SK-N-MC (cell line): ENCODE measurements around the gene RTN4RL1.
"Not testable (repeated sequence)": the region's sequence is repeated elsewhere in the genome, so short reads cannot be mapped to it uniquely, and the experiment has no call there.

ENCODE experiments used
- DNase-seq: peaks from one replicate; pipeline ENCODE4 v3.0.0-alpha.2; 2011; ENCODE audit warnings: low read depth, low spot score
- H3K27ac ChIP-seq: fragments of 200-600 bp; sonication (generic); 2 replicates; pipeline ENCODE4 v1.5.1; 2016; ENCODE audit warnings: mixed run types
- H3K36me3 ChIP-seq: fragments of 200-600 bp; sonication (generic); 2 replicates; pipeline ENCODE4 v1.6.1; 2017; ENCODE audit warnings: antibody characterized with exemption, low read length, mixed read lengths; ENCODE audit not compliant: insufficient read depth
- H3K4me3 ChIP-seq: fragments of 200-600 bp; sonication (generic); 2 replicates; pipeline ENCODE4 v1.5.1; 2016
- H3K9ac ChIP-seq: fragments of 200-600 bp; sonication (generic); 2 replicates; pipeline ENCODE4 v1.8.0; 2017; ENCODE audit warnings: mixed run types, mixed read lengths; ENCODE audit not compliant: insufficient read length
- H3K9me3 ChIP-seq: fragments of 200-600 bp; sonication (generic); 2 replicates; pipeline ENCODE4 v1.6.1; 2017; ENCODE audit warnings: low read depth, mild to moderate bottlenecking, antibody characterized with exemption, low read length, moderate library complexity, mixed read lengths
- EZH2 ChIP-seq: fragments of 200-600 bp; sonication (generic); IDR thresholded peaks from one replicate; pipeline ENCODE4 v1.6.1; 2017; ENCODE audit warnings: antibody characterized with exemption
- FOXP2 ChIP-seq: optimal IDR thresholded peaks from 2 replicates; pipeline ENCODE3; 2011; ENCODE audit warnings: mild to moderate bottlenecking, moderate library complexity; ENCODE audit not compliant: insufficient read depth; ENCODE audit errors: extremely low read length, control extremely low read depth
- POLR2AphosphoS5 ChIP-seq: IDR thresholded peaks from 2 replicates; pipeline ENCODE4 v1.6.1; 2012; ENCODE audit warnings: mild to moderate bottlenecking, low read depth, low read length, borderline replicate concordance

RTN4RL1 gene

GRCh38 chr17:1904273-1905182, 120.6 kb downstream of the RTN4RL1 start:
- Histone ChIP-seq H3K9me3 (no peaks in the 10 kb centered on the region), H3K9ac (no peak overlapping the region), H3K36me3 (no peaks in the 10 kb centered on the region; the same call in 1 of the 2 replicates), H3K4me3 (no peak overlapping the region), H3K27ac (no peak overlapping the region)
- DNase-seq, result no peak
- TF ChIP-seq EZH2, result no peak
- no peak for TF ChIP-seq FOXP2
- TF ChIP-seq POLR2AphosphoS5, result no peak

GRCh38 chr17:1899403-1900000, 125.6 kb downstream of the RTN4RL1 start:
- TF ChIP-seq FOXP2 (no peak), EZH2 (no peak), POLR2AphosphoS5 (no peak)
- peaks cover 38% of the 10 kb centered on the region for H3K36me3 ChIP-seq
- no peak overlapping the region for H3K9ac ChIP-seq
- H3K27ac ChIP-seq, result no peak overlapping the region
- H3K9me3 ChIP-seq, result no peaks in the 10 kb centered on the region
- H3K4me3 ChIP-seq, result no peak overlapping the region
- no peak for DNase-seq

DNA sequence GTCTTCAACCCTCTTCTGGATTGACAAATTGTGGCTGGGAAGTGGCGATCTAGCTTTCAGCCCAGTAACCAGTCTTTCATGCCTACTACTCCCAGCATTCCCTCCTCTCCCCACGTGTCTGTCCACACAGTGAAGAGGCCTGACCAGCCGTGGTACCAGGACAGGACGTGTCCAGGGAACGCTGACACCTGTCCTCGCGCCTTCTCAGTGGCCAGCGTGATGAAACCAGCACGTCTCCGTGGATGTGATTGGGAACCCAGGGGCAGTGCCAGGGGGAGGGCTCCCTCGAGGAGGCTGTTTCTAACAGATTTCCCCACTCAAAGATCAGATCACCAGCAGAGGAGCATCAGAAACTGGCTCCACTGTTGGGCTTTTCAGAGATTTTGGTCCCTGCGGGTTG, 126.3 kb downstream of the RTN4RL1 start:
- H3K9ac ChIP-seq, result no peak overlapping the region
- H3K9me3 ChIP-seq, result no peaks in the 10 kb centered on the region
- TF ChIP-seq EZH2, result no peak
- no peak for TF ChIP-seq POLR2AphosphoS5
- no peak for TF ChIP-seq FOXP2
- H3K27ac ChIP-seq, result no peak overlapping the region
- no peak for DNase-seq
- no peak overlapping the region for H3K4me3 ChIP-seq
- peaks cover 45% of the 10 kb centered on the region for H3K36me3 ChIP-seq

GRCh38 chr17:1898332-1898731, 126.8 kb downstream of the RTN4RL1 start:
- Histone ChIP-seq H3K9ac (no peak overlapping the region), H3K4me3 (no peak overlapping the region), H3K36me3 (peaks cover 50% of the 10 kb centered on the region), H3K9me3 (no peaks in the 10 kb centered on the region), H3K27ac (no peak overlapping the region)
- DNase-seq, result no peak
- no peak for TF ChIP-seq FOXP2
- no peak for TF ChIP-seq EZH2
- no peak for TF ChIP-seq POLR2AphosphoS5

DNA sequence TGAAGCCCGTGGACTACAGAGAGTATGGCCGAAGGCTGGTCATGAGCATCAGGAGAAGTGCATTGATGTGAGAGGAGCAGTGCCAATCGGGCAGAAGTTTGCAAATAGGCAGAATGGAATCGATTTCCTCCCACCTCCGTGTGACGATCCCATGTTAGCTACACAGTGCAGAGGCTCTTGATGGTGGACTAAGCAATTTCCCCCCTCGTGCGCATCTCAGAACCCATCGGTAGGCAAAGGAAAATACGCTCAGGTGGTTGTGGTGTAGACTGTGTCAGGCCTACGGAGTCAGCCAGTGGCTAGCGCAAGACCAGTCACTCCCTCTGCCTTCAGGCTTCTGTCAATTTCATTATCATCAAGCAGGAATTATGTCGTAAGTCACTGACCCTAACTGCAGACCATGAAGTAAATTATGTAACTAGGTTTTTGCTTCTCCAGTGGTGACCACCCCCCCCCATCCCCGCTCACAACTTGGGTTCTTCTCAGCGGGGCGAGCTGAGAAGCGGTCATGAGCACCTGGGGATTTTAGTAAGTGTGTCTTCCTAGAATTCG, 128.0 kb downstream of the RTN4RL1 start:
- H3K36me3 ChIP-seq, result peaks cover 61% of the 10 kb centered on the region
- no peaks in the 10 kb centered on the region for H3K9me3 ChIP-seq
- no peak overlapping the region for H3K4me3 ChIP-seq
- TF ChIP-seq FOXP2 (no peak), EZH2 (no peak), POLR2AphosphoS5 (no peak)
- DNase-seq, result no peak
- no peak overlapping the region for H3K27ac ChIP-seq
- H3K9ac ChIP-seq, result no peak overlapping the region

DNA sequence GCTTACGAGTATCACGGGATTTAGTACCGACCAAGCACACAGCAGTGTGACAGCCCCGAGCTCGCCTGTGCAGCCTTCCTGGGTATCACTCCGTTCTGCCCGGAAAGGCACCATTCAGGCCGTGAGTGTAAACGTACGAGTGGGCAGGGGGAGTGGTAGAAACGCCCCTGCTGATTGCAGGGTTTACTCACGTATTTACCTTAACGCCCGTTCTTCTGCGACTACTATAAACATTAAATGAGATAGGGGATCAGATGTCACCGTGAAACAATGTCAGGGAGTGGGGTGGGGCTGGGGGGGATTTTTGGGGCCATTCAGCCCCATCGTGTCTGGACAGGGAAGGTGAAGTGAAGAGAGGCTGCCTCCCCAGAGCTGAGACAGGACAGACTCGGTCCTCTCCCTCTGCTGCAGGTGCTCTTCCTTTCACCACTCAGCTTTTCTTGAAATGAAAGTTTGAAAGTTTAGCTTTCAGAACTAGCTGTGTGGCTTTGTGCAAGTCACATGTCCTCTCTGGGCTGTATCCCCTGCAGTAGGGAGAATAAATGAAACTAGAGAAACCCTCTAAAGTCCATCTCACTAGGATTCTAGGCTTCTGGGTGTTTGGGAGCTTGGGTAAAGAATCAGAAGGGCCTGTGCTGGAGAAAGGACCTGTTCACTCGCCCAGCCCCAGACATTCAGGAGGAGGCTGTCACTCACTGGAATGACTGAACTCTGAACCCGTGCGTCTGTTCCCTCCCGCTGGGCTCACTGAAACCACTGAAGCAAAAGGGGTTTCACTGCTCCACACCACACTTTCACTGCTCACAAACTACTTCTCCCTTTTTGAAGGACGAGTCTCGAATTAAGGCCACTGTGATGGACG, 128.7 kb downstream of the RTN4RL1 start:
- Histone ChIP-seq H3K27ac (no peak overlapping the region), H3K4me3 (no peak overlapping the region), H3K36me3 (peaks cover 68% of the 10 kb centered on the region), H3K9me3 (no peaks in the 10 kb centered on the region), H3K9ac (no peak overlapping the region)
- no peak for DNase-seq
- no peak for TF ChIP-seq FOXP2
- TF ChIP-seq POLR2AphosphoS5, result no peak
- TF ChIP-seq EZH2, result no peak

DNA sequence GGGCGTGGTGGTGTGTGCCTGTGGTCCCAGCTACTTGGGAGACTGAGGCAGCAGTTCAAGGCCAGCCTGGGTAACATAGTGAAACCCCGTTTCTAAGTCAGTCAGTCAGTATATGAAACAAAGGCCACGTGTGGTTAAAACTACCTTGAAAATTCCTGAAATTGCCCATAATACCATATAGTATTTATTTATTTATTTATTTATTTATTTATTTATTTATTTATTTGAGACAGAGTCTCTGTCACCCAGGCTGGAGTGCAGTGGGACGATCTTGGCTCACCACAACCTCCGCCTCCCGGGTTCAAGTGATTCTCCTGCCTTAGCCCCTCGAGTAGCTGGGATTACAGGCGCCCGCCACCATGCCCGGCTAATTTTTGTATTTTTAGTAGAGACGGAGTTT, 129.7 kb downstream of the RTN4RL1 start:
- not testable (repeated sequence) for H3K27ac ChIP-seq, H3K4me3 ChIP-seq, DNase-seq, H3K9me3 ChIP-seq, H3K9ac ChIP-seq
- peaks cover 74% of the 10 kb centered on the region for H3K36me3 ChIP-seq
